ENCODE measurements around the gene NDUFC2.
"Not testable (repeated sequence)": the region's sequence is repeated elsewhere in the genome, so short reads cannot be mapped to it uniquely, and the experiment has no call there.

Gene NDUFC2

DNA sequence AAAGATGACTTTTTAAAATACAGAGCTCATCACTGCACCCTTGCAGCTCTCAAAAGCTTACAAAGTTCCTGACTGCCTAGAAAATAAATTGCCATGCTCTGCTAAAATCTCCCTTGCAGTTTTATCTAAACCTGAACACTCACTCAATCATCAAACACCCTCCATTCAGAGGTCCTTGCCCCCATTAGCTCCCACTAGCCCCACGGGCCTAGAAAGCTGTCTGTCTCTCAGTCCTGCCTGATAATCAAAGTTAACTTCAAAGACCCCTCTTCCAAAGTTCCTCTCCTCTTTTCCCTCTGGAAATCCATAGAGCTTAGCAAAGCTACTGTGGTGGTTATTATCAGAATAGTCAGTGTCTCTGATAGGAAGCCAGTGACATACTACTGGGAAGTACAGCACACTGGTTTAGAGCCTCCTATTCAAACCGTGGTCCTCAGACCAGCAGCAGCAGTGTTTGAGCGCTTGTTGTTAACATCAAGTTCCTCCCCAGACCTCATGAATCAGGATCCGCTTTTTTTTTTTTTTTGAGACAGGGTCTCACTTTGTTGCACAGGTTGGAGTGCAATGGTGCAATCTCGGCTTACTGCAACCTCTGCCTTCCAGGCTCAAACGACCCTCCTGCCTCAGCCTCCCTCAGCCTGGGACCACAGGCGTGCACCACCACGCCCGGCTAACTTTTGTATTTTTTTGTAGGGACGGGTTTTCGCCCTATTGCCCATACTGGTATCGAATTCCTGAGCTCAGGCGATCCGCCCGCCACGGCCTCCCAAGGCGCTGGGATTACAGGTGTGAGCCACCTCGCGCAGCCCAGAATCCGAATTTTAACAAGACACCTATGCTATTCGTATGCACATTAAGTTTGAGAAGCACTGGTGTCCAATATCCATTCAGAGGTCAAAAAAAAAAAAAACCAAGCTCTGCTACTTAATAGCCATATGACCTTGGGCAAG, 1.2 kb downstream of the NDUFC2 start:
- no peak for DNase-seq (ENCODE audit: low read depth)

DNA sequence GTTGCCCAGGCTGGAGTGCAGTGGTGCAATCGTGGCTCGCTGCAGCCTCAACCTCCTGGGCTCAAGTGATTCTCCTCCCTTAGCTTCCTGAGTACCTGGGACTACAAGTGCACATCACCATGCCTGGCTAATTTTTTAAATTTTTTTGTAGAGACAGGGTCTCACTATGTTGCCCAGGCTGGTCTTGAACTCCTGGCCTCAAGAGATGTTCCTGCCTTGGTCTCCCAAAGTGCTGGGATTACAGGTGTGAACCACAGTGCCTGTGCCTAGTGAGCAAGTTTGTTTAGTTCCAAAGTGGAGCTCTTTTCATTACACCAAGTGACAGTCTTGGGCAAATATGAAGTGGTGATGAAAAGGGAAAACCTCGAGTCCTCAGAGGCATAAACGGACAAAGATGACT, 2.1 kb downstream of the NDUFC2 start:
- not testable (repeated sequence) for H3K4me3 ChIP-seq (ENCODE audit: low read length); DNase-seq (ENCODE audit: low read depth)

More for the DNA sequence above, 1.2 kb downstream of the NDUFC2 start:
- peak overlapping the region; percentile 93 for H3K4me3 ChIP-seq (ENCODE audit: low read length)
- TF ChIP-seq, protein P1, sequence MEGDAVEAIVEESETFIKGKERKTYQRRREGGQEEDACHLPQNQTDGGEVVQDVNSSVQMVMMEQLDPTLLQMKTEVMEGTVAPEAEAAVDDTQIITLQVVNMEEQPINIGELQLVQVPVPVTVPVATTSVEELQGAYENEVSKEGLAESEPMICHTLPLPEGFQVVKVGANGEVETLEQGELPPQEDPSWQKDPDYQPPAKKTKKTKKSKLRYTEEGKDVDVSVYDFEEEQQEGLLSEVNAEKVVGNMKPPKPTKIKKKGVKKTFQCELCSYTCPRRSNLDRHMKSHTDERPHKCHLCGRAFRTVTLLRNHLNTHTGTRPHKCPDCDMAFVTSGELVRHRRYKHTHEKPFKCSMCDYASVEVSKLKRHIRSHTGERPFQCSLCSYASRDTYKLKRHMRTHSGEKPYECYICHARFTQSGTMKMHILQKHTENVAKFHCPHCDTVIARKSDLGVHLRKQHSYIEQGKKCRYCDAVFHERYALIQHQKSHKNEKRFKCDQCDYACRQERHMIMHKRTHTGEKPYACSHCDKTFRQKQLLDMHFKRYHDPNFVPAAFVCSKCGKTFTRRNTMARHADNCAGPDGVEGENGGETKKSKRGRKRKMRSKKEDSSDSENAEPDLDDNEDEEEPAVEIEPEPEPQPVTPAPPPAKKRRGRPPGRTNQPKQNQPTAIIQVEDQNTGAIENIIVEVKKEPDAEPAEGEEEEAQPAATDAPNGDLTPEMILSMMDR (conservative IDR thresholded peaks at IDR 0.05; ENCODE audit: low read length): no peak

DNA sequence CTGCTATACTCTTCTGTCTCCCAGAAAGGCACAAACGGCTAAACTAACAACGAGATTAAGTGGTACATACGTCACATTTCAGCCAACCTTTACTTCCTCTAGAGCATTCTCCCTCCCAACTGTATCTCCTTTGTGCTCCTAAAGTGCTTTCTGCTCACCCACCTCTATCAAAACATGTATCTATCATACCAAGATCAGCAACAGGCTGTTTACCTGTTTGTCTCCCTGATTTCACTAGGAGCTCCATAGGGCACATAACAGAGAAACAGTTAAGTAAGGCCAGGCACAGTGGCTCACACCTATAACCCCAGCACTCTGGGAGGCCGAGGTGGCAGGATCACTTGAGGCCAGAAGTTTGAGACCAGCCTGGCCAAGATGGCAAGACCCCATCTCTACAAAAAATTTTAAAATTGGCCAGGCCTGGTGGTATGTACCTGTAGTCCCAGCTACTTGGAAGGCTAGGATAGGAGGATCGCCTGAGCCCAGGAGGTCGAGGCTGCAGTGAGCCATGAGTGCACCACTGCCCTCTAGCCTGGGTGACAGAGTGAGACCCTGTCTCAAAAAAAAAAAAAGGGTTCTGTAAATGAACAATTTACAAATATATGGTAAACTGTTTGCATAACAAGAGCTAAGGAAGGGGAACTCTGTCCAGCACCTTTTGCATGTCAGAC, 2.8 kb downstream of the NDUFC2 start:
- no peak overlapping the region for H3K4me3 ChIP-seq (ENCODE audit: low read length)
- TF ChIP-seq, protein P1 (conservative IDR thresholded peaks at IDR 0.05; ENCODE audit: low read length): no peak
- no peak for DNase-seq (ENCODE audit: low read depth)

DNA sequence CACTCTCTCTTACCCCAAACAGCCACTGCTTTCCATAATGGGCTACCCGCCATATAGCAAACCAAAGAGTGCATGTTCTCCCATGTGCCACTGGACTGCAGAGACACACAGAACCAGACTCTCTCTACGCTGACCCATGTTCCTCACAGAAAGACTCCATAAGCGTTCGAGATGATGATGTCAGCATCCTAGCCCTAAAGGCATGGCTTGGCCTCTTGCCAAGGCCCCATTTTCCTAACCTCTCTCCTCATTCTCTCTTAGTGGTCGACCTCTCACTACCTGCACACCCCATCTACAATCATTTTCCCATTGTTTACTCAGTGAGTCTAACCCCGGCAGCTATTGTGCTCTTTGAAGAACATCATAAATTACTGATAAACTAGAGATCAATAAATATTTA, 4.9 kb downstream of the NDUFC2 start:
- DNase-seq (ENCODE audit: low read depth): no peak
- H3K4me3 ChIP-seq (ENCODE audit: low read length): no peak overlapping the region
- TF ChIP-seq, protein P1 (conservative IDR thresholded peaks at IDR 0.05; ENCODE audit: low read length): no peak

DNA sequence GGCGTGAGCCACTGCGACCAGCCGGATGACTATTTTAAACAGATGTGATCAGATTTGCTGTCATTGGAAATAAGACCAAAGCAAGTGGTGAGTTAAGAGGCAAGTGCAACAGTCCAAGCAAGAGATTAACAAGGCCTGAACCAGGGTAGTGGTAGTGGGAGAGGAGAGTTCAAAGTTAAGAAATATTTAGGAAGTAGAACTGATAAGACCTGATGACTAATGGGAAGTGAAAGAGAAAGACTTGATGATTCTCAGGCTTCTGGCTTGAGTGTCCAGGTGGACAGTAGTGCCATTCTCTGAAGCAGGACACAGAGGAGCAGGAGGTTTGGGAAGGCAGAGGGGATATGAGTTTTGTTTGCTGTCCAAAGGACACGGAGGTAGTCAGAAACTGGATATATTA, 7.2 kb downstream of the NDUFC2 start:
- TF ChIP-seq, protein P1 (conservative IDR thresholded peaks at IDR 0.05; ENCODE audit: low read length): no peak
- no peak for DNase-seq (ENCODE audit: low read depth)
- H3K4me3 ChIP-seq (ENCODE audit: low read length): no peak overlapping the region

DNA sequence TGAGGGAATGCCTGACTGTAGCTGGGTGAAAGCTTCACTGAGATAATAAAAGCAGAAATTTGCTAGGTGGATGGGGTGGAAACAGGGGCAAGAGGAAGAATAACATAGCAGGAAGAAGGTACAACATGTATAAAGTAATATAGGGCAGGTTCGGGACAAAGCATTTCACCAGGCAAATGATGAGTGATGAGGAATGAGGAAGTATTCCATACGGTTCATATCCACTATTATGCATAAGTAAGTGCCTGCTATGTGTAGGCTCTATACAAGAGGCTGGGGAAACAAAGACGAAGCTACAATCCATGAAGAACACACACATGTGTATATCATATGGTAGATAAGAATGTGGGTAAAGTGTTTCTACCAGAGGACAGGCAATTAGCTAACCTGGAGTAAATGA, 7.9 kb downstream of the NDUFC2 start:
- H3K4me3 ChIP-seq (ENCODE audit: low read length): no peak overlapping the region
- TF ChIP-seq, protein P1 (conservative IDR thresholded peaks at IDR 0.05; ENCODE audit: low read length): no peak
- DNase-seq (ENCODE audit: low read depth): no peak

DNA sequence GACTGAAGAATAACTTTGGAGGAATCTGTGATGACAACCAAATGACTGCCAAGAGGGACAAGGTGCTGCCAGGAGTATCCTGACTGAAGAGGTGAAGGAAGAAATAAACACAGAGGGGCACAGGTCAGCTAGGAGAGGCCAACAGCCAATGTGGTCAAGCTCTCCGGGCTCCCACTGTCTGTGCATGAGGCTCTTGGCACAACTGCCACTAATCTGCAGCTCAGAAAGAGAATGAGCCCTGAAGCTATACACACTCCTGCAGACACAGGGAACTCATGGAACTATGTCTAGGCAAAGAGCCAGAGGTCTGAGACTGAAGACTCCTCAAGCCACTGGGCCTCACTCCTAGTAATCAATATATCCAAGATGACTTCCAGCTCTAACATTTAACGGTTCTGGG, 9.0 kb downstream of the NDUFC2 start:
- TF ChIP-seq, protein P1 (conservative IDR thresholded peaks at IDR 0.05; ENCODE audit: low read length): no peak
- DNase-seq (ENCODE audit: low read depth): no peak
- H3K4me3 ChIP-seq (ENCODE audit: low read length): no peak overlapping the region
